Measurements from ENCODE around the gene SYT2. TPM values are rescaled to one million over a fixed set of nuclear protein-coding genes. Genes with fewer than 3 reads are reported as not detected.

Gene SYT2
- total and polyA plus RNA-seq, 9 of the 15 experiments (the other 6 are each of a cell fraction or from before 2014, with no cell fraction given), result not detected

GRCh38 chr1:202624781-202625108 is 85.5 kb downstream of the SYT2 start (continued):
- TF ChIP-seq CTCF (IDR thresholded peaks at IDR 0.05 in 2 of 3, conservative IDR thresholded peaks at IDR 0.05 in 1 of 3; ENCODE audit: insufficient read depth in 2 of 3, low read depth in 1 of 3, low read length in 3 of 3), result no peak
- no peak for TF ChIP-seq FOS (IDR thresholded peaks at IDR 0.05; ENCODE audit: extremely low read depth, insufficient read length)
- peak; percentile 33; the same call in 1 of the 2 replicates for TF ChIP-seq OTX1 (CRISPR knock-in tag; IDR thresholded peaks at IDR 0.05)
- TF ChIP-seq CUX1 (CRISPR knock-in tag; IDR thresholded peaks at IDR 0.05), result no peak
- TF ChIP-seq PHB2 (IDR thresholded peaks at IDR 0.05; ENCODE audit: low read depth), result no peak
- TF ChIP-seq CBX8 (IDR thresholded peaks at IDR 0.05; ENCODE audit: borderline replicate concordance, extremely low read depth, low read depth, low read length, poor library complexity, severe bottlenecking), result no peak
- TF ChIP-seq HDAC1 (IDR thresholded peaks at IDR 0.05), result 0 out of 4 replicates have a peak, but pooled peaks of 1 of the 2 experiments have one; percentile 4
- TF ChIP-seq MIER1 (IDR thresholded peaks at IDR 0.05; ENCODE audit: low read depth), result peak; percentile 22; the same call in 1 of the 2 replicates
- no peak for TF ChIP-seq ZNF445 (CRISPR knock-in tag; IDR thresholded peaks at IDR 0.05; ENCODE audit: low read depth)
- no peak for TF ChIP-seq HES1 (IDR thresholded peaks at IDR 0.05; ENCODE audit: low read depth)
- TF ChIP-seq MAFF (IDR thresholded peaks at IDR 0.05; ENCODE audit: low read length), result no peak
- no peak for TF ChIP-seq ZNF639 (CRISPR knock-in tag; conservative IDR thresholded peaks at IDR 0.05 in 1 of 2, IDR thresholded peaks at IDR 0.05 in 1 of 2)
- TF ChIP-seq CREBBP (IDR thresholded peaks at IDR 0.05; ENCODE audit: low read depth, low read length), result peak; percentile 38
- TF ChIP-seq AFF4 (CRISPR knock-in tag; IDR thresholded peaks at IDR 0.05), result no peak
